HepG2 (cell line): ENCODE results near the gene GAGE12G. TPM values are rescaled to one million over a fixed set of nuclear protein-coding genes. Genes with fewer than 3 reads are reported as not detected.
A peak's percentile ranks its signal among the peaks of the same experiment; 100 is the strongest.

Experiments
- ATF2 ChIP-seq: sonication (generic); formaldehyde crosslinking; IDR thresholded peaks from 2 replicates; pipeline ENCODE4 v1.4.0; 2020; ENCODE audit warnings: missing genetic modification reagents
- FIP1L1 ChIP-seq: fragments of 200-400 bp; formaldehyde crosslinking; IDR thresholded peaks from 2 replicates; pipeline ENCODE4 v1.6.1; 2018; ENCODE audit warnings: low read depth, mild to moderate bottlenecking, low read length, moderate library complexity, borderline replicate concordance; ENCODE audit not compliant: insufficient read depth
- HNRNPLL ChIP-seq: fragments of 200-400 bp; formaldehyde crosslinking; IDR thresholded peaks from 2 replicates; pipeline ENCODE4 v1.6.1; 2017; ENCODE audit warnings: mild to moderate bottlenecking, low read depth, low read length; ENCODE audit not compliant: poor library complexity, severe bottlenecking
- NAIF1 ChIP-seq: sonication (generic); formaldehyde crosslinking; IDR thresholded peaks from 2 replicates; pipeline ENCODE4 v1.5.0; 2020; ENCODE audit warnings: mild to moderate bottlenecking, missing genetic modification reagents, borderline replicate concordance
- POLR2AphosphoS5 ChIP-seq: IDR thresholded peaks from 2 replicates; pipeline ENCODE4 v1.6.1; 2012; ENCODE audit warnings: low read depth, low read length
- RARA ChIP-seq: IDR thresholded peaks from 2 replicates; pipeline ENCODE4 v1.6.1; 2016; ENCODE audit warnings: missing genetic modification reagents, missing compliant biosample characterization
- REXO4 ChIP-seq: sonication (generic); formaldehyde crosslinking; IDR thresholded peaks from 2 replicates; pipeline ENCODE4 v1.8.0; 2022; ENCODE audit warnings: missing genetic modification reagents, mild to moderate bottlenecking, borderline replicate concordance
- RFX1 ChIP-seq: fragments of 450-650 bp; IDR thresholded peaks from 2 replicates; pipeline ENCODE4 v1.6.1; 2017
- SOX13 ChIP-seq, 3 experiments: fragments of 450-650 bp in 1 of 3; sonication (generic) in 1 of 3; formaldehyde crosslinking in 1 of 3; IDR thresholded peaks in 2 of 3; conservative IDR thresholded peaks in 1 of 3; 2 replicates each; pipeline versions ENCODE4 v1.5.0 to v1.6.1; 2016 to 2020; ENCODE audit warnings: antibody characterized with exemption in 1 of 3, mild to moderate bottlenecking in 1 of 3, missing compliant biosample characterization in 1 of 3, missing genetic modification reagents in 1 of 3, moderate library complexity in 1 of 3
- U2AF2 ChIP-seq: fragments of 200-400 bp; formaldehyde crosslinking; IDR thresholded peaks from 2 replicates; pipeline ENCODE4 v1.6.1; 2017; ENCODE audit warnings: low read depth, mild to moderate bottlenecking, low read length
- ZBTB10 ChIP-seq: sonication (generic); formaldehyde crosslinking; IDR thresholded peaks from 2 replicates; pipeline ENCODE4 v1.4.0; 2020; ENCODE audit warnings: missing genetic modification reagents, borderline replicate concordance
- ZBTB7A ChIP-seq: sonication (generic); formaldehyde crosslinking; IDR thresholded peaks from 2 replicates; pipeline ENCODE4 v1.8.0; 2022; ENCODE audit warnings: mild to moderate bottlenecking, missing genetic modification reagents
- ZMYM2 ChIP-seq: sonication (generic); formaldehyde crosslinking; IDR thresholded peaks from 2 replicates; pipeline ENCODE4 v1.8.0; 2022; ENCODE audit warnings: mild to moderate bottlenecking, missing genetic modification reagents
- ZNF101 ChIP-seq: sonication (generic); formaldehyde crosslinking; IDR thresholded peaks from 2 replicates; pipeline ENCODE4 v1.4.0; 2020; ENCODE audit warnings: mild to moderate bottlenecking, low read depth, missing genetic modification reagents, borderline replicate concordance
- ZNF256 ChIP-seq: sonication (generic); formaldehyde crosslinking; conservative IDR thresholded peaks from 2 replicates; pipeline ENCODE4 v1.4.0; 2020; ENCODE audit warnings: missing genetic modification reagents
- ZNF264 ChIP-seq: sonication (generic); formaldehyde crosslinking; IDR thresholded peaks from 2 replicates; pipeline ENCODE4 v1.4.0; 2020; ENCODE audit warnings: missing genetic modification reagents
- ZNF3 ChIP-seq: IDR thresholded peaks from 2 replicates; pipeline ENCODE4 v1.7.0; 2017; ENCODE audit warnings: inconsistent platforms
- ZNF432 ChIP-seq: sonication (generic); formaldehyde crosslinking; IDR thresholded peaks from 2 replicates; pipeline ENCODE4 v1.5.0; 2020; ENCODE audit warnings: missing genetic modification reagents, mild to moderate bottlenecking, borderline replicate concordance
- ZNF501 ChIP-seq: sonication (generic); formaldehyde crosslinking; IDR thresholded peaks from 2 replicates; pipeline ENCODE4 v1.5.1; 2020; ENCODE audit warnings: mild to moderate bottlenecking, moderate library complexity, missing genetic modification reagents
- ZNF550 ChIP-seq: sonication (generic); formaldehyde crosslinking; IDR thresholded peaks from 2 replicates; pipeline ENCODE4 v1.4.0; 2020; ENCODE audit warnings: mild to moderate bottlenecking, missing genetic modification reagents, borderline replicate concordance
- ZNF563 ChIP-seq: sonication (generic); formaldehyde crosslinking; IDR thresholded peaks from 2 replicates; pipeline ENCODE4 v1.8.0; 2022; ENCODE audit warnings: mild to moderate bottlenecking, moderate library complexity, missing genetic modification reagents
- ZNF605 ChIP-seq: sonication (generic); formaldehyde crosslinking; IDR thresholded peaks from 2 replicates; pipeline ENCODE4 v1.8.0; 2022; ENCODE audit warnings: mild to moderate bottlenecking, missing genetic modification reagents
- ZNF709 ChIP-seq: sonication (generic); formaldehyde crosslinking; IDR thresholded peaks from 2 replicates; pipeline ENCODE4 v1.5.0; 2020; ENCODE audit warnings: mild to moderate bottlenecking, missing genetic modification reagents
- polyA plus RNA-seq, 8 experiments: library from polyadenylated mRNA; depleted of rRNA in 3 of 8; stranded (reverse) in 7 of 8; unstranded in 1 of 8; fragments of >200 nt; fragmentation: Illumina TruSeq in 4 of 8; extraction: Trizol in 4 of 8; gene quantifications; 2 replicates each; pipeline versions ENCODE4 v1.2.1 to v1.2.3, GENCODE V29; 2011 to 2016; ENCODE audit warnings: low read depth in 4 of 8, missing spikeins in 1 of 8, mixed read lengths in 1 of 8; ENCODE audit not compliant: insufficient read depth in 1 of 8
- total RNA-seq, 5 experiments: library from RNA; depleted of rRNA; stranded (reverse); fragments of >200 nt; fragmentation: Illumina TruSeq; extraction: Trizol; gene quantifications; 2 replicates each; pipeline ENCODE4 v1.2.3, GENCODE V29; 2016; ENCODE audit warnings: low read depth in 1 of 5
- TF ChIP-seq, protein P1 (sequence below): sonication (generic); formaldehyde crosslinking; IDR thresholded peaks from 2 replicates; pipeline ENCODE4 v1.5.1; 2020; ENCODE audit warnings: missing genetic modification reagents, mild to moderate bottlenecking, borderline replicate concordance
- TF ChIP-seq, protein P2 (sequence below): IDR thresholded peaks from 2 replicates; pipeline ENCODE4 v1.6.1; 2018; ENCODE audit warnings: missing genetic modification reagents

The GAGE12G gene
- total and polyA plus RNA-seq, 2 of the 13 experiments (the other 11 are each of a cell fraction or from before 2014, with no cell fraction given): not detected

DNA sequence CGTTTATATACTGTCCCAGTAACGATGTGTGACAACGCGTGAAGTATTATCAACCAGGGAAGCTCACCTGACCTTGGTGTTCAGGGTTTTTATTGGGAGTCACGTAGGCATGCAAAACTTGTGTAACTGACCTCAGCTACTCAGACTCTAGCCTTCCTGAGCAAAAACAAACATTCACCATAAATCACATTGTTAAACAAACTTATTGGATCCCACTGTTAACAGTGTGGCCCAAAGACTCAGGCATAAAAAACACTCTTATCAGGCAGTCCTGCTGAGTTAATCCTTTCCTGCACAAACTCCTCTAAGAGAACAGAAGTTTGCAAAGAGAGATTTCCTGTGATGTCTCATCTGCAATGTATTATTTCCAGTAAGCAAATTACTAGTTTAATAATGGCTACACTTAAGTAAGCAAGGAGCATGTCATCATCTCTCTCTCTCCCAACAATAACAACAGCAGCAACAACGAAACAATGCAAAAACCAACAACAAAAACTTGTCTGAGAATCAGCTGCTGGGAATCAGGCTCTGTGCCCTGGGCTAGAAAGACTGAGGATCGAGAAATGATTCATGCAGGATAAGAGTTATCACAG, 40.6 kb downstream of the GAGE12G start (continued):
- no peak for TF ChIP-seq HNRNPLL
- TF ChIP-seq ZNF101 (CRISPR knock-in tag): no peak
- no peak for TF ChIP-seq ZNF550
- TF ChIP-seq RARA (CRISPR knock-in tag): peak; percentile 59
- 0 out of 2 replicates have a peak, but pooled peaks have one; percentile 47 for TF ChIP-seq ZNF264 (CRISPR knock-in tag)
- TF ChIP-seq U2AF2: no peak
- no peak for TF ChIP-seq ZBTB10 (CRISPR knock-in tag)
- TF ChIP-seq, protein P1, sequence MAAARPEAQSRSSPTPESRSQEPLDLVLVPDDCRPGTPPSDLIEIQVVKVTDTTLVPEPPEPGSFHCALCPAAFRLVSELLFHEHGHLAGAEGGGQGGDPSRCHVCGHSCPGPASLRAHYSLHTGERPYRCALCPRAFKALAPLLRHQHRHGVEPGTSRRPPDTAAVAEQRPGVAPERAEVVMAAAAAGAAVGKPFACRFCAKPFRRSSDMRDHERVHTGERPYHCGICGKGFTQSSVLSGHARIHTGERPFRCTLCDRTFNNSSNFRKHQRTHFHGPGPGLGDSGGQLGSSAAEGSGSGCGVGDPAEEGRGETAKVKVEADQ (CRISPR knock-in tag): no peak
- TF ChIP-seq ZNF563 (CRISPR knock-in tag): no peak
- no peak for TF ChIP-seq ZNF709 (CRISPR knock-in tag)
- no peak for TF ChIP-seq ZNF432 (CRISPR knock-in tag)
- no peak for TF ChIP-seq ZMYM2 (CRISPR knock-in tag)
- TF ChIP-seq ZNF501 (CRISPR knock-in tag): no peak
- no peak for TF ChIP-seq ZNF605 (CRISPR knock-in tag)
- no peak for TF ChIP-seq RFX1
- no peak for TF ChIP-seq FIP1L1
- TF ChIP-seq ATF2 (CRISPR knock-in tag): no peak
- no peak for TF ChIP-seq ZNF3 (CRISPR knock-in tag)
- TF ChIP-seq, protein P2, sequence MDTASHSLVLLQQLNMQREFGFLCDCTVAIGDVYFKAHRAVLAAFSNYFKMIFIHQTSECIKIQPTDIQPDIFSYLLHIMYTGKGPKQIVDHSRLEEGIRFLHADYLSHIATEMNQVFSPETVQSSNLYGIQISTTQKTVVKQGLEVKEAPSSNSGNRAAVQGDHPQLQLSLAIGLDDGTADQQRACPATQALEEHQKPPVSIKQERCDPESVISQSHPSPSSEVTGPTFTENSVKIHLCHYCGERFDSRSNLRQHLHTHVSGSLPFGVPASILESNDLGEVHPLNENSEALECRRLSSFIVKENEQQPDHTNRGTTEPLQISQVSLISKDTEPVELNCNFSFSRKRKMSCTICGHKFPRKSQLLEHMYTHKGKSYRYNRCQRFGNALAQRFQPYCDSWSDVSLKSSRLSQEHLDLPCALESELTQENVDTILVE (CRISPR knock-in tag): no peak
- TF ChIP-seq POLR2AphosphoS5: no peak
- no peak for TF ChIP-seq NAIF1 (CRISPR knock-in tag)
- no peak for TF ChIP-seq REXO4 (CRISPR knock-in tag)
- peak; percentile 56 for TF ChIP-seq SOX13 (IDR thresholded peaks at IDR 0.05)
- TF ChIP-seq SOX13 (CRISPR knock-in tag; conservative IDR thresholded peaks at IDR 0.05 in 1 of 2, IDR thresholded peaks at IDR 0.05 in 1 of 2): peak in 1 of 2 experiments; percentile 68; a peak in 1 of 4 replicates
- TF ChIP-seq ZBTB7A (CRISPR knock-in tag): no peak
- no peak for TF ChIP-seq ZNF256 (CRISPR knock-in tag)
